GM12878 (cell line): ENCODE data around the gene BEST1. TPM values are rescaled to one million over a fixed set of nuclear protein-coding genes. Genes with fewer than 3 reads are reported as not detected.

Experiments used
- CBX5 ChIP-seq: sonication (generic); IDR thresholded peaks from 2 replicates; pipeline ENCODE4 v1.6.1; 2016; ENCODE audit warnings: low read depth, moderate library complexity, mild to moderate bottlenecking, inconsistent platforms
- FOXK2 ChIP-seq: fragments of 450-650 bp; IDR thresholded peaks from 2 replicates; pipeline ENCODE4 v1.6.1; 2017; ENCODE audit warnings: mild to moderate bottlenecking, moderate library complexity
- NR2C1 ChIP-seq: fragments of 450-650 bp; IDR thresholded peaks from 2 replicates; pipeline ENCODE4 v1.6.1; 2017; ENCODE audit warnings: antibody characterized with exemption, mild to moderate bottlenecking, moderate library complexity
- NRF1 ChIP-seq: conservative IDR thresholded peaks from 2 replicates; pipeline ENCODE4 v1.6.1; 2011; ENCODE audit warnings: mild to moderate bottlenecking, low read depth, low read length, improper control_type of control experiment
- polyA plus RNA-seq, 11 experiments: library from polyadenylated mRNA; depleted of rRNA in 4 of 11; unstranded in 6 of 11; stranded (reverse) in 5 of 11; fragments of >200 nt; fragmentation: Nextera tagmentation in 4 of 11; fragmentation: Illumina TruSeq in 1 of 11; extraction: Ambion mirVana in 4 of 11; extraction: Trizol in 1 of 11; gene quantifications; 1 replicate in 1 of 11; 2 replicates in 10 of 11; pipeline versions ENCODE4 v1.2.1 to v1.2.3, GENCODE V29; 2011 to 2016; ENCODE audit warnings: inconsistent platforms in 2 of 11, missing spikeins in 2 of 11, low read depth in 1 of 11
- total RNA-seq, 4 experiments: library from RNA; depleted of rRNA in 3 of 4; stranded (reverse); fragments of >200 nt in 3 of 4; fragmentation: Illumina TruSeq in 1 of 4; extraction: Trizol in 1 of 4; gene quantifications; 2 replicates each; pipeline versions ENCODE4 v1.2.1 to v1.2.3, GENCODE V29; 2013 to 2021
- TF ChIP-seq, protein P1 (sequence below): fragments of 450-650 bp; IDR thresholded peaks from 2 replicates; pipeline ENCODE4 v1.6.1; 2016; ENCODE audit warnings: mild to moderate bottlenecking, moderate library complexity, borderline replicate concordance
- TF ChIP-seq, protein P2 (sequence below): fragments of 450-650 bp; IDR thresholded peaks from 2 replicates; pipeline ENCODE4 v1.6.1; 2018; ENCODE audit warnings: borderline replicate concordance, mild to moderate bottlenecking; ENCODE audit not compliant: partially characterized antibody

The BEST1 gene
- total and polyA plus RNA-seq, 10 of the 15 experiments (the other 5 are each of a cell fraction or from before 2014, with no cell fraction given), result 0.03 to 3.4 (median 0.15) TPM; not detected in 1

- TF ChIP-seq, protein P1, sequence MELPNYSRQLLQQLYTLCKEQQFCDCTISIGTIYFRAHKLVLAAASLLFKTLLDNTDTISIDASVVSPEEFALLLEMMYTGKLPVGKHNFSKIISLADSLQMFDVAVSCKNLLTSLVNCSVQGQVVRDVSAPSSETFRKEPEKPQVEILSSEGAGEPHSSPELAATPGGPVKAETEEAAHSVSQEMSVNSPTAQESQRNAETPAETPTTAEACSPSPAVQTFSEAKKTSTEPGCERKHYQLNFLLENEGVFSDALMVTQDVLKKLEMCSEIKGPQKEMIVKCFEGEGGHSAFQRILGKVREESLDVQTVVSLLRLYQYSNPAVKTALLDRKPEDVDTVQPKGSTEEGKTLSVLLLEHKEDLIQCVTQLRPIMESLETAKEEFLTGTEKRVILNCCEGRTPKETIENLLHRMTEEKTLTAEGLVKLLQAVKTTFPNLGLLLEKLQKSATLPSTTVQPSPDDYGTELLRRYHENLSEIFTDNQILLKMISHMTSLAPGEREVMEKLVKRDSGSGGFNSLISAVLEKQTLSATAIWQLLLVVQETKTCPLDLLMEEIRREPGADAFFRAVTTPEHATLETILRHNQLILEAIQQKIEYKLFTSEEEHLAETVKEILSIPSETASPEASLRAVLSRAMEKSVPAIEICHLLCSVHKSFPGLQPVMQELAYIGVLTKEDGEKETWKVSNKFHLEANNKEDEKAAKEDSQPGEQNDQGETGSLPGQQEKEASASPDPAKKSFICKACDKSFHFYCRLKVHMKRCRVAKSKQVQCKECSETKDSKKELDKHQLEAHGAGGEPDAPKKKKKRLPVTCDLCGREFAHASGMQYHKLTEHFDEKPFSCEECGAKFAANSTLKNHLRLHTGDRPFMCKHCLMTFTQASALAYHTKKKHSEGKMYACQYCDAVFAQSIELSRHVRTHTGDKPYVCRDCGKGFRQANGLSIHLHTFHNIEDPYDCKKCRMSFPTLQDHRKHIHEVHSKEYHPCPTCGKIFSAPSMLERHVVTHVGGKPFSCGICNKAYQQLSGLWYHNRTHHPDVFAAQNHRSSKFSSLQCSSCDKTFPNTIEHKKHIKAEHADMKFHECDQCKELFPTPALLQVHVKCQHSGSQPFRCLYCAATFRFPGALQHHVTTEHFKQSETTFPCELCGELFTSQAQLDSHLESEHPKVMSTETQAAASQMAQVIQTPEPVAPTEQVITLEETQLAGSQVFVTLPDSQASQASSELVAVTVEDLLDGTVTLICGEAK, result no peak
- TF ChIP-seq CBX5 (no peak), NRF1 (no peak), NR2C1 (no peak), FOXK2 (no peak)
- TF ChIP-seq, protein P2, sequence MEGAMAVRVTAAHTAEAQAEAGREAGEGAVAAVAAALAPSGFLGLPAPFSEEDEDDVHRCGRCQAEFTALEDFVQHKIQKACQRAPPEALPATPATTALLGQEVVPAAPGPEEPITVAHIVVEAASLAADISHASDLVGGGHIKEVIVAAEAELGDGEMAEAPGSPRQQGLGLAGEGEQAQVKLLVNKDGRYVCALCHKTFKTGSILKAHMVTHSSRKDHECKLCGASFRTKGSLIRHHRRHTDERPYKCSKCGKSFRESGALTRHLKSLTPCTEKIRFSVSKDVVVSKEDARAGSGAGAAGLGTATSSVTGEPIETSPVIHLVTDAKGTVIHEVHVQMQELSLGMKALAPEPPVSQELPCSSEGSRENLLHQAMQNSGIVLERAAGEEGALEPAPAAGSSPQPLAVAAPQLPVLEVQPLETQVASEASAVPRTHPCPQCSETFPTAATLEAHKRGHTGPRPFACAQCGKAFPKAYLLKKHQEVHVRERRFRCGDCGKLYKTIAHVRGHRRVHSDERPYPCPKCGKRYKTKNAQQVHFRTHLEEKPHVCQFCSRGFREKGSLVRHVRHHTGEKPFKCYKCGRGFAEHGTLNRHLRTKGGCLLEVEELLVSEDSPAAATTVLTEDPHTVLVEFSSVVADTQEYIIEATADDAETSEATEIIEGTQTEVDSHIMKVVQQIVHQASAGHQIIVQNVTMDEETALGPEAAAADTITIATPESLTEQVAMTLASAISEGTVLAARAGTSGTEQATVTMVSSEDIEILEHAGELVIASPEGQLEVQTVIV, result no peak
- TF ChIP-seq, all 136 proteins: peak for 0
Measured at GRCh38 chr11:61907282-61907681, 42.9 kb upstream of the BEST1 start (continued).
